HG03521 (cell line): ENCODE measurements around the gene OSTF1.

Experiments
- ATAC-seq: cut with Tn5 transposase; IDR thresholded peaks from one replicate; pipeline ENCODE4 v1.9.1; 2021; ENCODE audit warnings: mild to moderate bottlenecking, moderate library complexity; ENCODE audit not compliant: unreplicated experiment

Gene OSTF1

DNA sequence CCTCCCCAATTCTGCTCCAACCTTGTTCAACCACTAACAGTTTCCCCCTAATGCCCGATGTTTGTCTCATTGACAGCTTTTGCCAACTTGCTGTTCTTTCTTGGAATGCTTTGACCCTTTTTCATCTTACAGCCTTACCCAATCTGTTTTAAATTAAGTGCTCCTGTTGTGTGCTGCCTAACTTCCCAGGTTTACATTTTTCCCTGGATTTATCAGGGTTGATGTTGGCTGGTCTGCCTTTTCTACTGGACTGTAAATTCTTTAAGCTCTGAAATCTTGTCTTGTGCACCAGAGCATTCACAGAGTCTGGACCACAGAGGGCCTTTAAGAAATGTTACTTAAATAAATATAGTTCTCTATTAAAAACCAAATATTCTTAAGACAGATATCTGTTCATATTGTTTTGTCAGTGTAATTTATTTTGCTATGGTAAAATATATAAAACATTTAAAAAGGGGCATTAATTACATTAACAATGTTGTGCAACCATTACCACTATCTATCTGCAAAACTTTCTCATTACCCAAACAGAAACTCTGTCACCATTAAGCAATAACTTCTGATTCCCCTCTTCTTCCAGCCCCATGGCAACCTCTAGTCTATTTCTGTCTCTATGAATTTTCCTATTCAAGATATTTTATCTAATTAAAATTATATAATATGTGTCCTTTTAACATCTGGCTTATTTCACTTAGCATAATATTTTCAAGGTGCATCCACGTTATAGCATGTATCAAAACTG lies 73.0 kb downstream of the OSTF1 start:
- ATAC-seq, result no peak

DNA sequence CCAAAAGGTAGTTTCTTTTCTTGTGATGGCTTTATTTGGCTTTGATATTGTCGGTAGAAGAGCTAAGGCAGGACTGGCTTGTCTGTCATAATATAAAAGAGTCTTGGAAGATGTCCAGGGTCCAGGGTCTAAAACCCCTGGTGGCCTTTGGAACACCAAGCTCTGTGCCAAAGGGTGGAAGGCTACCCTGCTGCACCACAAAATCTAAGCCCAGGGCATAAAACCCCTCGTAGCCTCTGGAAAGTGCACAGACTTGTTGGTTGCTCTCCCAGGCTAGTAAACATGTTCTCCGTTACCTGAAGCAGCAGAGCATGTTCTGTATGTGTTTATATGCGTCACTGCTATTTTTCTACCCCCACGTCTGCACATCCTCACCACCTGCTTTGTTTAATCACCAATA lies 75.5 kb downstream of the OSTF1 start:
- no peak for ATAC-seq

DNA sequence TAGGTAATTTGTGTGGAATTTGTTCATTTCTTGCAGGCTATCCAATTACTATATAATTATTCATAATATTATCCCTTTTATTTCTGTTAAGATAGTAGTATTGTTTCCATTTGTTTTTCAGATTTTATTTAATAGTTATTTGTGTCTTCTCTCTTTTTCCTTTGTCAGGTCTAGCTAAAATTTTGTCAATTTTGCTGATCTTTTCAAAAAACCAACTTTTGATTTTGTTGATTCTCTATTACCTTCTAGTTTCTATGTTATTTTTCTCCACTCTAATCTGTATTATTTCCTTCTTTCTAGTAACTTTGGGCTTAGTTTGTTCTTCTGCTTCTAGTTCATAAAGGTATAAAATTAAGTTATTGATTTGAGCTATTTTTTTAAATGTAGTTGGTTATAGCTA lies 76.3 kb downstream of the OSTF1 start:
- no peak for ATAC-seq

- ATAC-seq, result no peak
Observed at GRCh38 chr9:75167281-75167680, 79.0 kb downstream of the OSTF1 start.

DNA sequence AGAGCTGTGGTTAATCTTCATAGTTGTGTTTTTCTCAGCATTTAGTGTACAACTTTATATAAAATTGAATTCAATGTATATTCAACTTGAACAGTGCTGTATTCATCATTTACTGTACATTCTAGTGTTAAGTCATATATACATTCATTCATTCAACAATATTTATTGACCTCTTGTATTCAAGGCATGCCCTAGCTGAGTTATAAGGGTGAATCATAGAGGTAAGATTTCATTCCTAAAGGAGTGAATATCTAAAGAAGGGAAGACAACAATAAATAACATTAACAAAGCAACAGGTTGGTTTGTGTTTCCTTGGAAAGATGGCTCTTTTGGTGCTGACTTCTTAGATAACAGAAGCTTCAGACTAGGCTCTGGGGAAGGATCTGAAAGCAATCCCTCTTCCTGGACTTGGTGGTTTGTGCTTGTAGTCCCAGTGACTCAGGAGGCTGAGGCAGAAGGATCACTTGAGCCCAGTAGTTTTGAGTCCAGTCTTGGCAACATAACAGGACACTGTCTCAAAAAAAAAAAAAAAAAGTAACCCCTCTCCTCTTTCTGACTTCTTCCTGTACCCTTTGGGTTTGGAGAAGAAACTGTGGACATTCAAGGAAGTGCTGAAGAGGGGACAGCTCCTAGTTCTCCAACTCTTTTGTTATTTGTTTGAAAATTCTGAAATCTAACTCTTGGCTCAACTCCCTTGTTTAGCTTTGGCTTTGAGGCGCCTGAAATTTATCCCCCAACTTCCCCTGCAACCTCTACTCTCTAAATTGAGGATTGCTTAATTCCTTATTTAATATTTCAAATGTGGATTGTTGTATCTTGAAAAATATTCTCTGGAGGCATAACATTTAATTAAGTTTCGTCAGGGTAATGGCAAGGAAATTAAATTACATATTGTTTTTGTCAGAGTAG lies 80.2 kb downstream of the OSTF1 start:
- ATAC-seq, result no peak

GRCh38 chr9:75169623-75170022 lies 81.3 kb downstream of the OSTF1 start:
- ATAC-seq, result no peak

DNA sequence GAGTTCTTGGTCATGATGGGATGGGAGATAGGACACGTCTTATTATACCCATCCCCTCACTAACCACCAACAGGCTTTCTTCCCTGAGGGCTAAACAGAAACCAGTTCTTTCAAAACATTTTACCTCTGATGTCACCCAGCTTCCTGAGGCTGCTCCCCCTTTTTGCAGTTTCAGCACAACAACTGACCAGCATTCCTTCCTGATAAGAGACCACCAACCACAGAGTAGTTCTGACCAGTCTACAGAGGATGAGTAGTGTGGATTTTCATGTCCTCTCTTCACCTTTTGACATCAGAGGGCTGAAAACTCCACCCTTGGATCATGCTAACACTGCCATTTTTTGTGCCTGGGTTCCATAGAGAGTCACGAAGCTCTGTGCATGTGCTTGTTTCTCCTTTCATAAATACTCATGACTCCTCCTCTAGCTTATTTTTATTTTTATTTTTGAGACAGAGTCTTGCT lies 82.6 kb downstream of the OSTF1 start:
- ATAC-seq, result no peak

GRCh38 chr9:75175395-75175794 lies 87.1 kb downstream of the OSTF1 start:
- ATAC-seq, result no peak

DNA sequence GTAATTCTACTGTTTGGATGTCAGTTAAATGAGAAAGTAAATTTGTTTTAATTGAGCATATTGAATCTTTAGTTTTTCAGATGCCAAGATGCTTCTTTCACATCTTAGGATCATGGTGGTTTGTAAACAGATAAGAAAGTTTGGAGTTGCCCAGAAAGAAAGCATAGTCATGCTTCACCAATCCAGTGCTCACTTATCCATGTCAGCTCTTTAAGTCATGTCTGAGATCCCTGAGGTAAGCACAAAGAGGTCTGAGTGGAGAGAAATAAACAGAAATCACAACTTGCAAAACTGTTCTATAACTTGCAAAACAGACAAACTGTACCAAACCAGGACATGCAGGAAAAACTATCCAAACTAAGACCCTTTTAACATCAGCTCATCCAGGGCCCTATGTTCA lies 87.7 kb downstream of the OSTF1 start:
- ATAC-seq, result no peak

DNA sequence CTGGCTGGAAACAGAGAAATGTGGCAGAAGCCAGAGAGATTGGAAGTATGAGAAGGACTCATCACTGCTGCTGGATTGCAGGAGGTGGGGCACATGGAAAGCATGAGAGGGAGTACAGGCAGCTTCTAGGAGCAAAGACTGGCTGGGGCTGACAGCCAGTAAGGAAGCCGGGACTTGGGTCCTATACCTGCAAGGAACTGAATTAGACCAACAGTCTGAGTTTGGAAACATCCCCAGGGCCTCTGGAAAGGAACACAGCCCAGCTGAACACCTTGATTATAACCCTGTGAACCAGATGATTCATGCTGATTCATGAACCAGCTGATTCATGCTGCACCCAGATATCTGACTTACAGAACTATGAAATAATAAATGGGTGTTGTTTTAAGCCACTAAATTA lies 93.4 kb downstream of the OSTF1 start:
- no peak for ATAC-seq

DNA sequence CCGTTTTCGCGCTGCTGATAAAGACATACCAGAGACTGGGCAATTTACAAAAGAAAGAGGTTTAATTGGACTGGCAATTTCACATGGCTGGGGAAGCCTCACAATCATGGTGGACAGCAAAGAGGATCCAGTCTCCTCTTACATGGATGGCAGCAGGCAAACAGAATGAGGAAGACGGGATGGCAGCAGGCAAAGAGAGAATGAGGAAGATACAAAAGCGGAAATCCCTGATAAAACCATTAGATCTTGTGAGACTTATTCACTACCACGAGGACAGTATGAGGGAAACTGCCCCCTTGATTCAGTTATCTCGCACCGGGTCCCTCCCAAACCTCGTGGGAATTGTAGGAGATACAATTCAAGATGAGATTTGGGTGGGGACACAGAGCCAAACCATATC lies 95.0 kb downstream of the OSTF1 start:
- no peak for ATAC-seq

DNA sequence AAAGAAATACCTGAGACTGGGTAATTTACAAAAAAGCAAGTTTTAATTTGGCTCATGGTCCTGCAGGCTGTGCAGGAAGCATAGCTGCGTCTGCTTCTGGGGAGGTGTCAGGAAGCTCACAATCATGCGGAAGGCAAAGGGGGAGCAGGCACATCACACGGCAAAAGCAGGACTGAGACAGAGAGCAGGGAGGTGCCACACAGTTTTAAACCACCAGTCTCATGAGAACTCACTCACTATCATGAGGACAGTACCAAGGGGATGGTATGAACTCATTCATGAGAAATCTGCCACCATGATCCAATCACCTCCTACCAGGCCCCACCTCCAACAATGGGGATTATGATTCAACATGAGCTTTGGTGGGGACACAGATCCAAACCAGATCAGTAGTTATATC lies 96.2 kb downstream of the OSTF1 start:
- no peak for ATAC-seq

DNA sequence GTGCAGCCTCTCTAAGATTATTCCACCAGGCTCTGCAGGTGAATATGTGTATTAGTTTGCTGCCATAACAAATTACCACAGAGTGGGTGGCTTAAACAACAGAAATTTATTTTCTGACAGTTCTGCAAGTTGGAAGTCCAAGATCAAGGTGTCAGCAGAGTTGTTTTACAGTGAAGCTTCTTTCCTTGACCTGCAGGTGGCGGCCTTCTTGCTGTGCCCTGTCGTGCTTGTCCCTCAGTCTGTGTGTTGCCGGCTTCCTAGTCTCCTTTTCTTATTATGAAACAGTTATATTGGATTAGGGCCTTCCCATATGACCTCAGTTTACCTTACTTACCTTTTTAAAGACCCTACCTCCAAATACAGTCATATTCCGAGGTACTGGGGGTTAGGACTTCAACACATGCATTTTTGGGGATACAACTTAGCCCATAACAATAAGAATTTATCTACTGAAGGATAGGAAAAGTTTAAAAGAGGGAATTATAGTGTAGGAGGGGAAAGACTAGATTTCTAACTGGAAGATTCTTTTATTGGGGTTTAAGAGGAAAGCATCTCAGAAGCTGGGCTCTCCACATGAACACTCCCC lies 97.4 kb downstream of the OSTF1 start:
- no peak for ATAC-seq

GRCh38 chr9:75186767-75187380 lies 98.6 kb downstream of the OSTF1 start:
- no peak for ATAC-seq

DNA sequence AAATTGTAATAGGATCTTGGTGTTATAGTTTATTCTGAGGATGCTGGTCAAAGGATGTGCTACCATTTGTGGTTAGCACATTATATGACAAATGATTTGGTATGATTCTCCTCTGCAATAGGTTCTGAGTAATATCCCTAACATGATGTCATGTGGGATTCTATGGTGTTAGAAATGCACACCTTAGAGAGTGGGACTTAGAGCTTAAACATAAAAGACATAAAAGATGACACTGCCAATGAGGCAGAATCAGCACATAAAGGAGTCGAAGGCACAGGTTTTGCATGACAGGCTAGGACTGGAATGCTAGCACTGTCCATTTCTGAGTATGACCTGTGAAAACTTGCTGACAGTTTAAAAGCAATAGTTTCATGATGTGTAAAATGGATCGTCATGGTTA lies 100.4 kb downstream of the OSTF1 start:
- no peak for ATAC-seq

DNA sequence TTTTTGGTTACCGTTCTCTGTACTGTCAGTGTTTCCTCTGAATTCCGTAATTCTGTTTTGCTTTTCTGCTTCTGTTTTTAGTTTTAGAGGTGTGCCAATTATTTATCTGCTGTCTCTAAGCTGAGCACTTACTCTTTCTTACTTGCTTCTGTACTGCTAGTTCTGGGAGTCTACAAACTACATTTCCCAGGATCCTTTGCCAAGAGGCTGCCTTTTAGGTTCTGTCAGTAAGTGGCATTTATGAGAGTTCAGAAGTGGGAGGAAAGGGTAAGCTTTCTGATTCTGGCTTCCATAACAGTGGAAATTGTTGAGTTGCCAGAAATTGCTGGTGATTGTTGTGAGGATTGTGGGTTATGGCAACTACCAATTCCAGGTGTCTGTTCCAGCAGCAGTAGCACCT lies 102.4 kb downstream of the OSTF1 start:
- ATAC-seq, result no peak
